NT2/D1 (cell line): ENCODE results near the gene PLA2G5.

Source experiments
- DNase-seq: peaks from one replicate; pipeline ENCODE4 v3.0.0-alpha.2; 2011; ENCODE audit warnings: low read depth, low spot score
- H3K27me3 ChIP-seq: 2 replicates; pipeline ENCODE4 v1.6.0; 2011; ENCODE audit warnings: mild to moderate bottlenecking; ENCODE audit not compliant: insufficient read length, insufficient read depth
- H3K36me3 ChIP-seq: 2 replicates; pipeline ENCODE4 v1.6.1; 2011; ENCODE audit warnings: mild to moderate bottlenecking, low read length, mixed read lengths; ENCODE audit not compliant: insufficient read depth, insufficient read length
- H3K4me1 ChIP-seq: 2 replicates; pipeline ENCODE4 v1.5.1; 2011; ENCODE audit not compliant: insufficient read depth, insufficient read length
- H3K4me3 ChIP-seq: 2 replicates; pipeline ENCODE4 v1.5.1; 2011; ENCODE audit warnings: low read depth; ENCODE audit not compliant: insufficient read length
- H3K9ac ChIP-seq: 2 replicates; pipeline ENCODE4 v1.6.0; 2011; ENCODE audit warnings: low read depth; ENCODE audit not compliant: insufficient read length
- H3K9me3 ChIP-seq: 2 replicates; pipeline ENCODE4 v1.5.1; 2011; ENCODE audit warnings: mild to moderate bottlenecking, low read length; ENCODE audit not compliant: insufficient read depth
- SUZ12 ChIP-seq: IDR thresholded peaks from 2 replicates; pipeline ENCODE4 v1.6.1; 2011; ENCODE audit not compliant: insufficient read length, insufficient read depth; ENCODE audit errors: extremely low read depth
- YY1 ChIP-seq: IDR thresholded peaks from 2 replicates; pipeline ENCODE4 v1.6.1; 2011; ENCODE audit not compliant: insufficient read length, insufficient read depth
- ZNF274 ChIP-seq: IDR thresholded peaks from 2 replicates; pipeline ENCODE4 v1.6.1; 2011; ENCODE audit warnings: mild to moderate bottlenecking, low read depth, low read length

The PLA2G5 gene

GRCh38 chr1:20119347-20119746 lies 49.4 kb downstream of the PLA2G5 start, which contains the start of gene PLA2G2D:
Gene PLA2G2D (minus strand): TSS chr1:20119536. CDS start chr1:20119498, 38 bp downstream.
- TF ChIP-seq YY1 (no peak), ZNF274 (no peak), SUZ12 (no peak)
- H3K4me1 ChIP-seq: peaks cover under 1% of the 10 kb centered on the region
- H3K36me3 ChIP-seq: no peaks in the 10 kb centered on the region
- H3K4me3 ChIP-seq: no peak within 1 kb of the TSS
- H3K27me3 ChIP-seq: no peaks in the 10 kb centered on the region
- no peak for DNase-seq
- H3K9me3 ChIP-seq: no peaks in the 10 kb centered on the region
- no peak within 1 kb of the TSS for H3K9ac ChIP-seq

DNA sequence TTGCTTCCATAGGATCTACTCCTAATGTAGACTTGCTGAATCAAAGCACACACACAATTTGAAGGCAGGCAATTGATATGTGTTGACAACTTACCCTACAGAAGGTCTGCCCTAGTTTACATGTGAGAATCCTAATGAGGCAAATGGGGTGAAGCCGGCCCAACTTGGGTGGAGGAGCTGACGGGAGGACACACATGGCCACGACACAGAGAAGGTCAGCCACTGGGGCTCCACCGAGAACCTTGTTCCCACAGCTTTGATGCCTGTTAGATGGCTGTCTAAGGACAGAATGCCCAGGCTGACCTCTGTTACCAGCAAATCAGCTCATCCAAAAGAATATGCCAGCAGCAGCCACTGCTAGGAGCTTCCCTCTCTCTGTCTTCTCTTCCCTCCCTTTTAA lies 50.8 kb downstream of the PLA2G5 start:
- Histone ChIP-seq H3K36me3 (no peaks in the 10 kb centered on the region), H3K9ac (no peak overlapping the region), H3K4me1 (no peaks in the 10 kb centered on the region), H3K4me3 (no peak overlapping the region), H3K27me3 (no peaks in the 10 kb centered on the region), H3K9me3 (no peaks in the 10 kb centered on the region)
- TF ChIP-seq SUZ12 (no peak), ZNF274 (no peak), YY1 (no peak)
- DNase-seq: no peak

DNA sequence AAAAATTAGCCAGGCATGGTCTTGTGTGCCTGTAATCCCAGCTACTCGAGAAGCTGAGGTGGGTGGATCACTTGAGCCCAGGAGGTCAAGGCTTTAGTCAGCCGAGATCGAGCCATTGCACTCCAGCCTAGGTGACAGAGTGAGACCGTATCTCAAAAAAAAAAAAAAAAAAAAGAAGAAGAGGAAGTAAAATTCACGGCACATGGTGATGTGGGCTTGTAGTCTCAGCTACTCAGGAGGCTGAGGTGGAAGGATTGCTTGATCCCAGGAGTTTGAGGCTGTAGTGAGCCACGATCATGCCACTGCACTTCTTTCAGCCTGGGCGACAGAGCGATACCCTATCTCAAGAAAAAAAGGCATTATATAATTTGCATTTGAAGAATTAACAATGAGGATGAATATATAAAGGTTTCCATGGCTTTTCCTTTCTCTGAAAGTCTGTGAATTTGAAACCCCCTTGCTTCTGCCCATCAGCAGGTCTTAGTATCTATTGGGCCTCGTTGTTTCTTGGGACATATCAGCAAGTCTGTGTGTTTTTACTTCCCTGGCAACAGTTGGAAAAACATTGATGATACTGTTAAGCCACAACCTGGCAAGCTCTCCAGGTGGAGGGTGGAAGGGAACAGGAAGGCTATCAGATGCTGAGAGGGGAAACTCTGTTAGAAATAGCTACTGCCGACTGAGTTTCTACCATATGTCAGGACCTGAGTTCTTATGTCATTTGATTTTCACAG lies 53.9 kb downstream of the PLA2G5 start:
- Histone ChIP-seq H3K9ac (no peak overlapping the region), H3K4me1 (no peaks in the 10 kb centered on the region), H3K4me3 (no peak overlapping the region), H3K27me3 (no peaks in the 10 kb centered on the region), H3K36me3 (no peaks in the 10 kb centered on the region), H3K9me3 (no peaks in the 10 kb centered on the region)
- TF ChIP-seq ZNF274 (no peak), YY1 (no peak), SUZ12 (no peak)
- DNase-seq: no peak

GRCh38 chr1:20124456-20125057 lies 54.6 kb downstream of the PLA2G5 start:
- Histone ChIP-seq H3K27me3 (no peaks in the 10 kb centered on the region), H3K9ac (no peak overlapping the region), H3K9me3 (no peaks in the 10 kb centered on the region), H3K36me3 (no peaks in the 10 kb centered on the region), H3K4me3 (no peak overlapping the region), H3K4me1 (no peaks in the 10 kb centered on the region)
- no peak for TF ChIP-seq SUZ12
- no peak for TF ChIP-seq YY1
- TF ChIP-seq ZNF274: no peak
- DNase-seq: no peak

GRCh38 chr1:20125100-20125499 lies 55.1 kb downstream of the PLA2G5 start:
- Histone ChIP-seq H3K4me3 (no peak overlapping the region), H3K27me3 (no peaks in the 10 kb centered on the region), H3K36me3 (no peaks in the 10 kb centered on the region), H3K9me3 (peaks cover 4% of the 10 kb centered on the region; the same call in 1 of the 2 replicates), H3K9ac (no peak overlapping the region), H3K4me1 (no peaks in the 10 kb centered on the region)
- DNase-seq: no peak
- TF ChIP-seq SUZ12: no peak
- no peak for TF ChIP-seq YY1
- no peak for TF ChIP-seq ZNF274

DNA sequence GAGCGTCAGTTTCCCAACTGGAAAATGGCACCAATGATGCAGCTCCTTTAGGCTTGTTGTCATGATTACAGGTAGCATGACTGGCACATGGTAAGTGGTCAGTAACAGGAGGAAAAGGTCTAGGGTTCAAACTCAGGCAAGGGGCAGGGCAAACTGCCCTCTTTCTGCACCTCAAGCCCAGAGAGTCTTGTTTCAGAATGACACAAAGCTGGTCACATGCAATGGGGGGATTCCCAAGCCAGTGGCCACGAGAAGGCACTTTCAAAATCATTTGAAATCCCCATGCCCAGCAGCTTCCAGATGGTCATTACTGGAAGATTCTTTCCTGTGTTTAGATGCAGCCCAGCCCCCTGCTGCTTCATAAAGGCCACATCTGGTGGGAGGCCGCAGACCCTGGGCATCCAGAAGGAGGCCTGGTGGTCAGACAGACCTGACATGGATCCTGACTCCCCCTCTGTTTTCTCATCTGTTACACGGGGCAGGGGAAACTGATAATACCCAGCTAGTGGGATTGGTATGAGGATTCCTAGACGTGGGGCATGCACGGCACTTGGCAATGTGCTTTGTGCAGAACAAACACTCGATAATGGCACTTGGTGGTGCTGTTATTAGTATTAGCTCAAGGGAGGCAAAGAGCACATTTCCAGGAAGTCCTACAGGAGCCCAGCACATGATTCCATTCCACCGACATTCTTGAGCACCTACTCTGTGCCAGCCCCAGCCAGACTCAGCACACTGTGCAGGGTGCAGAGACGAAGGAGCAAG lies 56.2 kb downstream of the PLA2G5 start:
- Histone ChIP-seq H3K4me3 (no peak overlapping the region), H3K4me1 (no peaks in the 10 kb centered on the region), H3K9ac (no peak overlapping the region), H3K27me3 (no peaks in the 10 kb centered on the region), H3K36me3 (no peaks in the 10 kb centered on the region), H3K9me3 (peaks cover 4% of the 10 kb centered on the region; the same call in 1 of the 2 replicates)
- TF ChIP-seq YY1 (no peak), SUZ12 (no peak), ZNF274 (no peak)
- no peak for DNase-seq
